Kidney (tissue), 14 donors: Measurements from ENCODE around the gene GDI2. TPM values are rescaled to one million over a fixed set of nuclear protein-coding genes. Genes with fewer than 3 reads are reported as not detected.

Experiments used
- DNase-seq, 5 donors: peaks; one replicate each; pipeline ENCODE4 v3.0.0-alpha.2; 2013 to 2020
- FAIRE-seq: peaks from 2 replicates; lab custom pipeline; 2012; peaks lifted over from hg19 to GRCh38; lab: Jason Lieb, UNC
- H3K27ac ChIP-seq, 2 donors: one replicate each; pipeline ENCODE4 v1.7.0; 2013; ENCODE audit warnings: low read depth in 2 of 2, low read length in 2 of 2, inconsistent platforms in 1 of 2
- H3K27me3 ChIP-seq: one replicate; pipeline ENCODE4 v1.7.1; 2013; ENCODE audit warnings: low read length, inconsistent platforms; ENCODE audit not compliant: control insufficient read depth, insufficient read depth
- H3K36me3 ChIP-seq, 3 donors: one replicate each; pipeline versions ENCODE4 v1.7.0 to v1.7.1; 2013; ENCODE audit warnings: low read length in 3 of 3, control low read depth in 1 of 3, inconsistent platforms in 1 of 3; ENCODE audit not compliant: insufficient read depth in 3 of 3, control insufficient read depth in 2 of 3
- H3K4me1 ChIP-seq, 3 donors: one replicate each; pipeline versions ENCODE4 v1.7.0 to v1.7.1; 2013; ENCODE audit warnings: low read length in 3 of 3, inconsistent platforms in 1 of 3, low read depth in 1 of 3; ENCODE audit not compliant: control insufficient read depth in 2 of 3, insufficient read depth in 2 of 3
- H3K4me3 ChIP-seq, 3 donors: one replicate each; pipeline versions ENCODE4 v1.7.0 to v1.8.1; 2013; ENCODE audit warnings: low read length in 3 of 3, control low read depth in 1 of 3, inconsistent platforms in 1 of 3
- H3K9ac ChIP-seq, 3 donors: one replicate each; pipeline versions ENCODE4 v1.7.0 to v1.7.1; 2013; ENCODE audit warnings: low read length in 3 of 3, control low read depth in 1 of 3, inconsistent platforms in 1 of 3
- H3K9me3 ChIP-seq, 3 donors: one replicate each; pipeline versions ENCODE4 v1.7.0 to v1.7.1; 2013; ENCODE audit warnings: low read length in 3 of 3, control low read depth in 1 of 3, inconsistent platforms in 1 of 3; ENCODE audit not compliant: control insufficient read depth in 2 of 3, insufficient read depth in 1 of 3
- intact Hi-C: fragments of 100-400 bp; cut with DNase I; formaldehyde crosslinking; loops from one replicate; pipeline ENCODE4 v1.11.1; 2022
- polyA plus RNA-seq: library from polyadenylated mRNA; stranded (reverse); fragments of 350-450 nt; fragmentation: Illumina TruSeq; extraction: RNeasy Lipid Tissue Mini Kit (QIAGEN cat#74804); gene quantifications from one replicate; pipeline ENCODE4 v1.2.3, GENCODE V29; 2014; ENCODE audit warnings: low read depth, low replicate concordance; ENCODE audit not compliant: insufficient read depth
- total RNA-seq: library from RNA; stranded (reverse); fragmentation: NEBNext Ultra II Directional; extraction: Animal tissue kit (Norgen Biotek cat#: 25700); gene quantifications from one replicate; pipeline ENCODE4 v1.2.1, GENCODE V29; 2021
- TF ChIP-seq, protein P1 (sequence below): IDR thresholded peaks from 3 replicates; pipeline ENCODE4 v1.5.1; 2012; ENCODE audit warnings: mild to moderate bottlenecking, moderate library complexity, borderline replicate concordance; ENCODE audit not compliant: insufficient read depth; ENCODE audit errors: extremely low read depth
- donor health status: control.
- donor health status: control.
- donor health status: control.
- donor health status: control.
- donor health status: control.
- donor health status: DM: yes; HTN: yes; CAD: no.
- donor health status: Normal renal cell carcinoma (clear cell type).

GDI2 gene
- total and polyA plus RNA-seq, 2 donors from 2014 or later = 143 to 168 TPM

DNA sequence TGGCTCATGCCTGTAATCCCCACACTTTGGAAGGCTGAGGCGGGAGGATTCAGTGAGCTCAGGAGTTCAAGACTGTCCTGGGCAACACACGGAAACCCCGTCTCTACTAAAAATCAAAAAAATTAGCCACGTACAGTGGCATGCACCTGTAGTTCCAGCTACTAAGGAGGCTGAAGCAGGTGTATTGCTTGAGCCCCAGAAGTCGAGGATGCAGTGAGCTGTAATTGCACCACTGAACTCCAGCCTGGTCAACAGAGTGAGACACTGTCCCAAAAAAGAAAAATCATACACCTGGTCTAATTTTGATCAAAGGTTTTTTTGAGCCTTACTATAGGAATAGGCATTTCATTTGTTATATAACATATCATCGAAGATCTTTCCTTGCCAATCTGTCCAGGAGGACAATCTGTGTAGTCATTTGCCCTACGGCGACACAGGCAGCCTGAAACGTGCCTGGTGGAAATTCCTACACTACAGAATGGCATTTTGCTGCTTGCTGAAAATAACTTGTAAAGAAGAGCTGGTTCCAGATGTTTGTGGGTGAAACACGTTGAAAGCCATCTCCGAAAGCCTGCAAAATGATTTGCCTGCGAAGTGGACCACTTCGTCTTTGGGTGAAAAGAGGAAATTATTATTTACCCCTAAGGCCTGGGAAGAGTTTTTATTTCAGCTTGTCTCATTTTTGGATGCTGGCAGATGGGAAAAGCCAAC, 31.3 kb upstream of the GDI2 start:
- intact Hi-C loops = no loop called here
- Histone ChIP-seq H3K9me3 (no peaks in the 10 kb centered on the region), H3K9ac (no peak overlapping the region), H3K4me3 (no peak overlapping the region), H3K27me3 (no peaks in the 10 kb centered on the region), H3K27ac (no peak overlapping the region), H3K36me3 (no peaks in the 10 kb centered on the region), H3K4me1 (no peaks in the 10 kb centered on the region)
- DNase-seq = no peak
- TF ChIP-seq, protein P1, sequence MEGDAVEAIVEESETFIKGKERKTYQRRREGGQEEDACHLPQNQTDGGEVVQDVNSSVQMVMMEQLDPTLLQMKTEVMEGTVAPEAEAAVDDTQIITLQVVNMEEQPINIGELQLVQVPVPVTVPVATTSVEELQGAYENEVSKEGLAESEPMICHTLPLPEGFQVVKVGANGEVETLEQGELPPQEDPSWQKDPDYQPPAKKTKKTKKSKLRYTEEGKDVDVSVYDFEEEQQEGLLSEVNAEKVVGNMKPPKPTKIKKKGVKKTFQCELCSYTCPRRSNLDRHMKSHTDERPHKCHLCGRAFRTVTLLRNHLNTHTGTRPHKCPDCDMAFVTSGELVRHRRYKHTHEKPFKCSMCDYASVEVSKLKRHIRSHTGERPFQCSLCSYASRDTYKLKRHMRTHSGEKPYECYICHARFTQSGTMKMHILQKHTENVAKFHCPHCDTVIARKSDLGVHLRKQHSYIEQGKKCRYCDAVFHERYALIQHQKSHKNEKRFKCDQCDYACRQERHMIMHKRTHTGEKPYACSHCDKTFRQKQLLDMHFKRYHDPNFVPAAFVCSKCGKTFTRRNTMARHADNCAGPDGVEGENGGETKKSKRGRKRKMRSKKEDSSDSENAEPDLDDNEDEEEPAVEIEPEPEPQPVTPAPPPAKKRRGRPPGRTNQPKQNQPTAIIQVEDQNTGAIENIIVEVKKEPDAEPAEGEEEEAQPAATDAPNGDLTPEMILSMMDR = no peak
- FAIRE-seq = no peak

DNA sequence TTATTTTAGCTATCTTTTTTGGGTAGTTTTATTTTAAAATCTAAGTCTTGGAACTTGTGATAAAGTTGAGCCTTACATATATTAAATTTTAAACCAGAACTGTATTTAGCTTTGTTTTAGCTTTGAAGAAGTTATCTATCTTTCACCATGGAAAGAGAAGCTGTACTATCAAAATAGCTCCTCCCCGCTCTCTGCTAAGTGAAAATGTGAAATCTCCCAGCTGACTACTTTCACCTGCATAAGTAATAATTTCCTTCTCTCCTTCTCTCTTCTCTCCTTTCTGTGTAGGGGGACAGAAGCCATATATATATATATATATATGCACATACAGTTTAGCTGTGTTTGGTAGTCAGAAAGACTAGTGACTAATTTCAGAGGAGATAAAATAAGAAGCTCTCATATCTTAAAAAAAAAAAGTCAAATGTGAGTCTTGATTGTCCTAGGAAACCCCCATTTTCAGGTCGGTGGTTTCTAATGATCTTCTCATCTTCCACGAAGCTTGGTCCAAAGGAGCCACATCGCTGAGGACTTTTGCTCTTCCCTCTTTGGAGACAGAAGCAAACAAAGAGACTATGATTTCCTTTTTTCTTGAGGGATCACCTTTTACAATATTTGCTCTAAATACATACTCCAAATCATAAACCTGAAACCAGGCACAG, 30.6 kb upstream of the GDI2 start:
- FAIRE-seq (no peak), DNase-seq (no peak)
- Histone ChIP-seq H3K9ac (no peak overlapping the region), H3K27me3 (no peaks in the 10 kb centered on the region), H3K4me3 (no peak overlapping the region), H3K27ac (no peak overlapping the region), H3K9me3 (no peaks in the 10 kb centered on the region), H3K4me1 (no peaks in the 10 kb centered on the region), H3K36me3 (no peaks in the 10 kb centered on the region)
- TF ChIP-seq, protein P1 = no peak
- intact Hi-C loops = no loop called here

DNA sequence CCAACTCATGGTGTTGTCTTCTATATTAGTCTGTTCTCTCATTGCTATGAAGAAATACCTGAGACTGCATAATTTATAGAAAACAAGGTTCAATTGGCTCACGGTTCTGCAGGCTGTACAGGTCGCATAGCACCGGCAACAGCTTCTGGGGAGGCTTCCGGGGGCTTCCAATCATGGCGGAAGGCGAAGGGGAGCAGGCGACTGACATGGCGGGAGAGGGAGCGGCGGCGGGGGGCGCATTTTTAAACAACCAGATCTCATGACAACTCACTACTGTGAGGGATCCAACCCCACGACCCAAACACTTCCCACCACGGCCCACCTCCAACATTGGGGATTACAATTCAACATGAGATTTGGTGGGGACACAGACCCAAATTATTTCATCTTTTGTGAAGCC, 28.7 kb upstream of the GDI2 start:
- Histone ChIP-seq H3K36me3 (no peaks in the 10 kb centered on the region), H3K9ac (no peak overlapping the region), H3K4me1 (no peaks in the 10 kb centered on the region), H3K27ac (no peak overlapping the region), H3K27me3 (no peaks in the 10 kb centered on the region), H3K4me3 (no peak overlapping the region), H3K9me3 (no peaks in the 10 kb centered on the region)
- FAIRE-seq (no peak), DNase-seq (no peak)
- TF ChIP-seq, protein P1 = no peak
- intact Hi-C loops = no loop called here
